SIG-M5 (cell line): ENCODE measurements around the gene DYDC2.
"Not testable (repeated sequence)": the region's sequence is repeated elsewhere in the genome, so short reads cannot be mapped to it uniquely, and the experiment has no call there.

Source experiments
- DNase-seq: peaks from one replicate; lab custom pipeline; 2025; lab: John Stamatoyannopoulos, UW

The DYDC2 gene

GRCh38 chr10:80356563-80356988 lies at the start of gene DYDC2, which contains the start of gene DYDC1:
Gene DYDC2 (plus strand): TSS chr10:80356781. CDS start chr10:80362444, 5,663 bp downstream.
Gene DYDC1 (minus strand): TSS chr10:80356755. CDS start chr10:80352601, 4,154 bp downstream.
- DNase-seq = no peak

GRCh38 chr10:80313523-80313922 lies 43.1 kb upstream of the DYDC2 start:
- DNase-seq = no peak

GRCh38 chr10:80315391-80315790 lies 41.2 kb upstream of the DYDC2 start:
- no peak for DNase-seq

- no peak for DNase-seq
Observed at GRCh38 chr10:80318742-80319141, 37.8 kb upstream of the DYDC2 start.

- DNase-seq = no peak
Observed at GRCh38 chr10:80319318-80319717, 37.3 kb upstream of the DYDC2 start.

- no peak for DNase-seq
Observed at GRCh38 chr10:80319725-80320290, 36.8 kb upstream of the DYDC2 start.

- DNase-seq = no peak
Observed at GRCh38 chr10:80320377-80320776, 36.2 kb upstream of the DYDC2 start.

- no peak for DNase-seq
Observed at GRCh38 chr10:80321183-80321582, 35.4 kb upstream of the DYDC2 start.

GRCh38 chr10:80322158-80322557 lies 34.4 kb upstream of the DYDC2 start:
- DNase-seq = no peak

GRCh38 chr10:80322711-80323110 lies 33.9 kb upstream of the DYDC2 start:
- DNase-seq = no peak

GRCh38 chr10:80323311-80323710 lies 33.3 kb upstream of the DYDC2 start:
- no peak for DNase-seq

GRCh38 chr10:80324086-80324485 lies 32.5 kb upstream of the DYDC2 start:
- DNase-seq = no peak

- DNase-seq = no peak
Observed at GRCh38 chr10:80324891-80325364, 31.7 kb upstream of the DYDC2 start.

GRCh38 chr10:80333983-80334382 lies 22.6 kb upstream of the DYDC2 start:
- no peak for DNase-seq

- DNase-seq = no peak
Observed at GRCh38 chr10:80344276-80344675, 12.3 kb upstream of the DYDC2 start.

GRCh38 chr10:80344912-80345311 lies 11.7 kb upstream of the DYDC2 start:
- no peak for DNase-seq

GRCh38 chr10:80350251-80350650 lies 6.3 kb upstream of the DYDC2 start:
- no peak for DNase-seq

- no peak for DNase-seq
Observed at GRCh38 chr10:80351220-80351619, 5.4 kb upstream of the DYDC2 start.

- DNase-seq = no peak
Observed at GRCh38 chr10:80356989-80357850, 639 bp downstream of the DYDC2 start.

- DNase-seq = no peak
Observed at GRCh38 chr10:80357851-80358125, 1.2 kb downstream of the DYDC2 start.

- not testable (repeated sequence) for DNase-seq
Observed at GRCh38 chr10:80358925-80359324, 2.3 kb downstream of the DYDC2 start.

- no peak for DNase-seq
Observed at GRCh38 chr10:80359644-80360043, 3.1 kb downstream of the DYDC2 start.

GRCh38 chr10:80365510-80365909 lies 8.9 kb downstream of the DYDC2 start:
- no peak for DNase-seq

- no peak for DNase-seq
Observed at GRCh38 chr10:80371467-80371866, 14.9 kb downstream of the DYDC2 start.
